Islet of Langerhans (tissue), 1 donor: Measurements from ENCODE around the gene GRIN3A.

ENCODE experiments used
- FAIRE-seq: peaks from one replicate; lab custom pipeline; 2011; peaks lifted over from hg19 to GRCh38; lab: Jason Lieb, UNC

Gene GRIN3A

GRCh38 chr9:101705135-101705661 lies 33.2 kb downstream of the GRIN3A start:
- FAIRE-seq = no peak

- no peak for FAIRE-seq
Observed at GRCh38 chr9:101702257-101702656, 36.2 kb downstream of the GRIN3A start.

- FAIRE-seq = no peak
Observed at GRCh38 chr9:101693546-101694336, 44.7 kb downstream of the GRIN3A start.

- FAIRE-seq = no peak
Observed at GRCh38 chr9:101691657-101692056, 46.8 kb downstream of the GRIN3A start.

GRCh38 chr9:101689039-101689438 lies 49.4 kb downstream of the GRIN3A start:
- FAIRE-seq = no peak

- FAIRE-seq = no peak
Observed at GRCh38 chr9:101684665-101685064, 53.8 kb downstream of the GRIN3A start.

- no peak for FAIRE-seq
Observed at GRCh38 chr9:101683236-101683635, 55.2 kb downstream of the GRIN3A start.

- no peak for FAIRE-seq
Observed at GRCh38 chr9:101677861-101678260, 60.6 kb downstream of the GRIN3A start.

- FAIRE-seq = no peak
Observed at GRCh38 chr9:101675341-101675740, 63.1 kb downstream of the GRIN3A start.

GRCh38 chr9:101674165-101674564 lies 64.3 kb downstream of the GRIN3A start:
- FAIRE-seq = no peak

- no peak for FAIRE-seq
Observed at GRCh38 chr9:101673642-101674041, 64.8 kb downstream of the GRIN3A start.

GRCh38 chr9:101671567-101671966 lies 66.9 kb downstream of the GRIN3A start:
- FAIRE-seq = no peak

GRCh38 chr9:101668421-101668820 lies 70.0 kb downstream of the GRIN3A start:
- no peak for FAIRE-seq

- no peak for FAIRE-seq
Observed at GRCh38 chr9:101664453-101664852, 74.0 kb downstream of the GRIN3A start.

GRCh38 chr9:101652601-101653175 lies 85.8 kb downstream of the GRIN3A start:
- FAIRE-seq = no peak

- no peak for FAIRE-seq
Observed at GRCh38 chr9:101650142-101650541, 88.3 kb downstream of the GRIN3A start.

- FAIRE-seq = no peak
Observed at GRCh38 chr9:101648493-101648892, 90.0 kb downstream of the GRIN3A start.

GRCh38 chr9:101639785-101640665 lies 98.4 kb downstream of the GRIN3A start:
- peak; percentile 36 for FAIRE-seq

GRCh38 chr9:101639311-101639710 lies 99.1 kb downstream of the GRIN3A start:
- FAIRE-seq = peak; percentile 62

- FAIRE-seq = no peak
Observed at GRCh38 chr9:101636247-101636646, 102.2 kb downstream of the GRIN3A start.

- FAIRE-seq = no peak
Observed at GRCh38 chr9:101635473-101635872, 103.0 kb downstream of the GRIN3A start.

GRCh38 chr9:101634741-101635409 lies 103.6 kb downstream of the GRIN3A start:
- no peak for FAIRE-seq
